HepG2 (cell line): ENCODE measurements around the gene KANSL1. TPM values are rescaled to one million over a fixed set of nuclear protein-coding genes. Genes with fewer than 3 reads are reported as not detected.

Experiments used
- ZNF446 ChIP-seq: sonication (generic); formaldehyde crosslinking; IDR thresholded peaks from 2 replicates; pipeline ENCODE4 v1.5.0; 2020; ENCODE audit warnings: mild to moderate bottlenecking, missing genetic modification reagents
- ZNF841 ChIP-seq: sonication (generic); formaldehyde crosslinking; IDR thresholded peaks from 2 replicates; pipeline ENCODE4 v1.8.1; 2023; ENCODE audit warnings: missing genetic modification reagents, borderline replicate concordance
- polyA plus RNA-seq, 8 experiments: library from polyadenylated mRNA; depleted of rRNA in 3 of 8; stranded (reverse) in 7 of 8; unstranded in 1 of 8; fragments of >200 nt; fragmentation: Illumina TruSeq in 4 of 8; extraction: Trizol in 4 of 8; gene quantifications; 2 replicates each; pipeline versions ENCODE4 v1.2.1 to v1.2.3, GENCODE V29; 2011 to 2016; ENCODE audit warnings: low read depth in 4 of 8, missing spikeins in 1 of 8, mixed read lengths in 1 of 8; ENCODE audit not compliant: insufficient read depth in 1 of 8
- total RNA-seq, 5 experiments: library from RNA; depleted of rRNA; stranded (reverse); fragments of >200 nt; fragmentation: Illumina TruSeq; extraction: Trizol; gene quantifications; 2 replicates each; pipeline ENCODE4 v1.2.3, GENCODE V29; 2016; ENCODE audit warnings: low read depth in 1 of 5
- TF ChIP-seq, protein P1 (sequence below): sonication (generic); formaldehyde crosslinking; IDR thresholded peaks from 2 replicates; pipeline ENCODE4 v1.4.0; 2020; ENCODE audit warnings: mild to moderate bottlenecking, missing genetic modification reagents
- TF ChIP-seq, protein P2 (sequence below): IDR thresholded peaks from 2 replicates; pipeline ENCODE4 v1.4.0; 2020; ENCODE audit warnings: mild to moderate bottlenecking, missing genetic modification reagents

Gene KANSL1
- total and polyA plus RNA-seq, 2 of the 13 experiments (the other 11 are each of a cell fraction or from before 2014, with no cell fraction given): 24.0 to 59.6 TPM

DNA sequence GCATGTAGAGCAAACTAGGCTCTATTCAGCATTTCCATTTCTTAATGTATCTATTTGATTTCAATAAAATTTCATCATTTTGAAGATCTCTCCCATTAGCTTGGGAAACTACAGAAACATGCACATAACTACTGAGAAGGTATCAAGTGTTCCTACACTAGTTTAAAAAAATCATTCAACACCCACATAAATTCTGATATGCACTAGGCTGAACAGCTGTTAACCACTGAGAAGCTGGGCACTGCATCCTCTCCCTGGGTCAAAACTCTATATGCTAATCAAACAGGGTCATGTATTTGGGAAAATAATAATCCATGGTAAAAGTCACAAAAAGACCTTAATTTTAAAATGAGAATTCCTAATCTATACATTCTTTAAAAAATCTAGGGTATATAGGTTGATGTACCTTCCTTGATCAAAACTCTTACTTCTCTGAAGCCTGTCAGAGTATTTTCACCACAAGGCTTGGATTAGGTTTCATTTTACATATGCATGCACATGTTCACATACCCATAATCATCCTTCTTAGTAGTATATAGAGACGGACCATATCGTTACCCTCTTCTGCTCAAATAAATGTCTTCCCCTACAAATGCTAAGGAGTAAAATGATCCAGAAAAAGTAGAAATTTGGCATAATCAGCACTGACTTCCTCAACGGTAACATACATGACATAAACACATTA lies 57.2 kb downstream of the KANSL1 start (continued):
- TF ChIP-seq, protein P1, sequence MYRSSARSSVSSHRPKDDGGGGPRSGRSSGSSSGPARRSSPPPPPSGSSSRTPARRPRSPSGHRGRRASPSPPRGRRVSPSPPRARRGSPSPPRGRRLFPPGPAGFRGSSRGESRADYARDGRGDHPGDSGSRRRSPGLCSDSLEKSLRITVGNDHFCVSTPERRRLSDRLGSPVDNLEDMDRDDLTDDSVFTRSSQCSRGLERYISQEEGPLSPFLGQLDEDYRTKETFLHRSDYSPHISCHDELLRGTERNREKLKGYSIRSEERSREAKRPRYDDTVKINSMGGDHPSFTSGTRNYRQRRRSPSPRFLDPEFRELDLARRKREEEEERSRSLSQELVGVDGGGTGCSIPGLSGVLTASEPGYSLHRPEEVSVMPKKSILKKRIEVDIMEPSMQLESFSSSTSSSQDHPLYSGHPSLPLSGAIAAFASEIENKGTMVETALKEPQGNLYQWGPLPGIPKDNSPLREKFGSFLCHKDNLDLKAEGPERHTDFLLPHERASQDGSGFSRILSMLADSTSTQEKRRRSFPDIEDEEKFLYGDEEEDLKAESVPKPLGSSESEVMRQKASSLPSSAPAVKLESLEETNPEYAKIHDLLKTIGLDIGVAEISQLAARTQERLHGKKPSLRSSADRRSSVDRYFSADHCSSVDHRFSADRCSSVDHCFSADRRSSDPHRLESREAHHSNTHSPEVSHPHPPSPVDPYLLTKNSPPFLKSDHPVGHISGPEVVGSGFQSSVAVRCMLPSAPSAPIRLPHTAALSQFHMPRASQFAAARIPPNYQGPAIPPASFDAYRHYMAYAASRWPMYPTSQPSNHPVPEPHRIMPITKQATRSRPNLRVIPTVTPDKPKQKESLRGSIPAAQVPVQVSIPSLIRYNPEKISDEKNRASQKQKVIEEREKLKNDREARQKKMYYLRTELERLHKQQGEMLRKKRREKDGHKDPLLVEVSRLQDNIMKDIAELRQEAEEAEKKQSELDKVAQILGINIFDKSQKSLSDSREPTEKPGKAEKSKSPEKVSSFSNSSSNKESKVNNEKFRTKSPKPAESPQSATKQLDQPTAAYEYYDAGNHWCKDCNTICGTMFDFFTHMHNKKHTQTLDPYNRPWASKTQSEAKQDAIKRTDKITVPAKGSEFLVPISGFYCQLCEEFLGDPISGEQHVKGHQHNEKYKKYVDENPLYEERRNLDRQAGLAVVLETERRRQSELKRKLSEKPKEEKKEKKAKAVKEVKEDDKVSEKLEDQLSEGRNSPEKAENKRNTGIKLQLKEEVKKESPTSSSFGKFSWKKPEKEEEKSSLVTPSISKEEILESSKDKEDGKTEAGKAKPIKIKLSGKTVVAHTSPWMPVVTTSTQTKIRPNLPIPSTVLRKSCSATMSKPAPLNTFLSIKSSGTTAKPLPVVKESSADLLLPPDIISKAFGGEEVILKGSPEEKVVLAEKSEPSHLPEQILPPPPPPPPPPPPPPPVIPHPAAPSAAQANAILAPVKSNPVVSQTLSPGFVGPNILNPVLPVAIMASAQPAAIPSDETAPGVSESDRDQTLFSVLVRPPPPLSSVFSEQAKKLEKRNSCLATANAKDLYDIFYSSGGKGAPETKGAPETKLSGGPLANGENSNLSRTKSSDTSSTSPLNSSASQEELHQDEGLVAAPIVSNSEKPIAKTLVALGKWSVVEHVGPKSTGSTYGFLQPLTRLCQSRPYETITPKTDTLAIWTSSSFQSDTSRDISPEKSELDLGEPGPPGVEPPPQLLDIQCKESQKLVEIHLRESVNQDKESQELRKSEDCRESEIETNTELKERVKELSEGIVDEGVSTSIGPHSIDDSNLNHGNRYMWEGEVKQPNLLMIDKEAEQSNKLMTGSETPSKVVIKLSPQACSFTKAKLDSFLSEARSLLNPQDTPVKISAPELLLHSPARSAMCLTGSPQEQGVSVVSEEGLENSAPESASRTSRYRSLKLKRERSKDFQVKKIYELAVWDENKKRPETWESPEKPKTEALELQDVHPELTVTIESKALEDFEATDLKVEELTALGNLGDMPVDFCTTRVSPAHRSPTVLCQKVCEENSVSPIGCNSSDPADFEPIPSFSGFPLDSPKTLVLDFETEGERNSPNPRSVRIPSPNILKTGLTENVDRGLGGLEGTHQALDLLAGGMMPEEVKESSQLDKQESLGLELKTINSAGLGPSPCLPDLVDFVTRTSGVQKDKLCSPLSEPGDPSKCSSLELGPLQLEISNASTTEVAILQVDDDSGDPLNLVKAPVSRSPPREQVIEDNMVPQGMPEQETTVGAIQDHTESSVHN: no peak
- no peak for TF ChIP-seq ZNF841
- TF ChIP-seq, protein P2, sequence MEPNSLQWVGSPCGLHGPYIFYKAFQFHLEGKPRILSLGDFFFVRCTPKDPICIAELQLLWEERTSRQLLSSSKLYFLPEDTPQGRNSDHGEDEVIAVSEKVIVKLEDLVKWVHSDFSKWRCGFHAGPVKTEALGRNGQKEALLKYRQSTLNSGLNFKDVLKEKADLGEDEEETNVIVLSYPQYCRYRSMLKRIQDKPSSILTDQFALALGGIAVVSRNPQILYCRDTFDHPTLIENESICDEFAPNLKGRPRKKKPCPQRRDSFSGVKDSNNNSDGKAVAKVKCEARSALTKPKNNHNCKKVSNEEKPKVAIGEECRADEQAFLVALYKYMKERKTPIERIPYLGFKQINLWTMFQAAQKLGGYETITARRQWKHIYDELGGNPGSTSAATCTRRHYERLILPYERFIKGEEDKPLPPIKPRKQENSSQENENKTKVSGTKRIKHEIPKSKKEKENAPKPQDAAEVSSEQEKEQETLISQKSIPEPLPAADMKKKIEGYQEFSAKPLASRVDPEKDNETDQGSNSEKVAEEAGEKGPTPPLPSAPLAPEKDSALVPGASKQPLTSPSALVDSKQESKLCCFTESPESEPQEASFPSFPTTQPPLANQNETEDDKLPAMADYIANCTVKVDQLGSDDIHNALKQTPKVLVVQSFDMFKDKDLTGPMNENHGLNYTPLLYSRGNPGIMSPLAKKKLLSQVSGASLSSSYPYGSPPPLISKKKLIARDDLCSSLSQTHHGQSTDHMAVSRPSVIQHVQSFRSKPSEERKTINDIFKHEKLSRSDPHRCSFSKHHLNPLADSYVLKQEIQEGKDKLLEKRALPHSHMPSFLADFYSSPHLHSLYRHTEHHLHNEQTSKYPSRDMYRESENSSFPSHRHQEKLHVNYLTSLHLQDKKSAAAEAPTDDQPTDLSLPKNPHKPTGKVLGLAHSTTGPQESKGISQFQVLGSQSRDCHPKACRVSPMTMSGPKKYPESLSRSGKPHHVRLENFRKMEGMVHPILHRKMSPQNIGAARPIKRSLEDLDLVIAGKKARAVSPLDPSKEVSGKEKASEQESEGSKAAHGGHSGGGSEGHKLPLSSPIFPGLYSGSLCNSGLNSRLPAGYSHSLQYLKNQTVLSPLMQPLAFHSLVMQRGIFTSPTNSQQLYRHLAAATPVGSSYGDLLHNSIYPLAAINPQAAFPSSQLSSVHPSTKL (CRISPR knock-in tag): no peak
- no peak for TF ChIP-seq ZNF446 (CRISPR knock-in tag)
